C4-2B (cell line): ENCODE data around the gene FCRL2.

Experiments
- H3K27ac ChIP-seq: fragments of 450-650 bp; 2 replicates; pipeline ENCODE4 v1.5.1; 2017
- ZFX ChIP-seq: fragments of 450-650 bp; IDR thresholded peaks from 2 replicates; pipeline ENCODE4 v1.6.1; 2017
- TF ChIP-seq, protein P1 (sequence below): fragments of 450-650 bp; conservative IDR thresholded peaks from 2 replicates; pipeline ENCODE4 v1.5.1; 2017; ENCODE audit warnings: mild to moderate bottlenecking

Gene FCRL2, protein sequence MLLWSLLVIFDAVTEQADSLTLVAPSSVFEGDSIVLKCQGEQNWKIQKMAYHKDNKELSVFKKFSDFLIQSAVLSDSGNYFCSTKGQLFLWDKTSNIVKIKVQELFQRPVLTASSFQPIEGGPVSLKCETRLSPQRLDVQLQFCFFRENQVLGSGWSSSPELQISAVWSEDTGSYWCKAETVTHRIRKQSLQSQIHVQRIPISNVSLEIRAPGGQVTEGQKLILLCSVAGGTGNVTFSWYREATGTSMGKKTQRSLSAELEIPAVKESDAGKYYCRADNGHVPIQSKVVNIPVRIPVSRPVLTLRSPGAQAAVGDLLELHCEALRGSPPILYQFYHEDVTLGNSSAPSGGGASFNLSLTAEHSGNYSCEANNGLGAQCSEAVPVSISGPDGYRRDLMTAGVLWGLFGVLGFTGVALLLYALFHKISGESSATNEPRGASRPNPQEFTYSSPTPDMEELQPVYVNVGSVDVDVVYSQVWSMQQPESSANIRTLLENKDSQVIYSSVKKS

DNA sequence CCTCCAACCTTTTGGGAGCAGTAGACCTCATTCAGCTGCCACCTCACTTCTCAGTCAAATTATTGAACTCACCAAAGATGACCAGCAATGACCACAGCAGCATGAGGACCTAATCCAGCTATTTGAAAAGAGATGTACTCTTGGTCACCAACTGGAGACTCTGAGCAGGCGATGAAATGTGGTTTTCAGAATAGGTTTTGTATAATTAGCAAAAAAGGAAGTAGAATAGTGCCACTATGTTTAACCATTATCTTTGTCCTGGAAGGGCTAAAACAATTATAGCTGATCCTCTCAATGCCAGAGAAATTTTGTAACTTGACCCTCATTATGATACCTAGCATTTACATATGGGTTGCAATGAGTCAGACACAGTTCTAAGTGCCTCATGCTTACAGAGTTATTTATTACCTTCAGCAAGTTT, at the start of gene FCRL2:
Gene FCRL2 (minus strand): TSS at position 162 of the 421 bp plus-strand sequence. CDS start 59 bp downstream, at position 103.
- no peak within 1 kb of the TSS for H3K27ac ChIP-seq
- no peak for TF ChIP-seq ZFX
- TF ChIP-seq, protein P1, sequence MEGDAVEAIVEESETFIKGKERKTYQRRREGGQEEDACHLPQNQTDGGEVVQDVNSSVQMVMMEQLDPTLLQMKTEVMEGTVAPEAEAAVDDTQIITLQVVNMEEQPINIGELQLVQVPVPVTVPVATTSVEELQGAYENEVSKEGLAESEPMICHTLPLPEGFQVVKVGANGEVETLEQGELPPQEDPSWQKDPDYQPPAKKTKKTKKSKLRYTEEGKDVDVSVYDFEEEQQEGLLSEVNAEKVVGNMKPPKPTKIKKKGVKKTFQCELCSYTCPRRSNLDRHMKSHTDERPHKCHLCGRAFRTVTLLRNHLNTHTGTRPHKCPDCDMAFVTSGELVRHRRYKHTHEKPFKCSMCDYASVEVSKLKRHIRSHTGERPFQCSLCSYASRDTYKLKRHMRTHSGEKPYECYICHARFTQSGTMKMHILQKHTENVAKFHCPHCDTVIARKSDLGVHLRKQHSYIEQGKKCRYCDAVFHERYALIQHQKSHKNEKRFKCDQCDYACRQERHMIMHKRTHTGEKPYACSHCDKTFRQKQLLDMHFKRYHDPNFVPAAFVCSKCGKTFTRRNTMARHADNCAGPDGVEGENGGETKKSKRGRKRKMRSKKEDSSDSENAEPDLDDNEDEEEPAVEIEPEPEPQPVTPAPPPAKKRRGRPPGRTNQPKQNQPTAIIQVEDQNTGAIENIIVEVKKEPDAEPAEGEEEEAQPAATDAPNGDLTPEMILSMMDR: no peak

DNA sequence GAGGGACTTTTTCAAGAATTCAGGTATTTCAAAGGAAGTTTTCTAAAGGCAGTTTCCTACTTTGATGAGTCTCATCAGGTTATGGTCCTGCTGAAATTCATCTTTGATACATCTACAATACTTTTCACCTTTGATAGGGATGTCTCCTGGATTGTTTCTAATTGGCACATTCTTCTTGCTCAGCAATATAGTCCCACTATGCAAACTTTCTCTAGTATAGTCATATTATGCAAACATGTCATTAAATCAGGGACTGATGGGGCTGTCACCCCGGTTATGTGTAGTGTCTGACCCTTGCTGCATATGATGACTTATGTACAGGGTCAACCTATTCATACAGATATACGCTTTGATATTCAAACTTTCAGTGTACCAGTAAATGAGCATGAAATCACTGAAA, 43.4 kb upstream of the FCRL2 start:
- no peak overlapping the region for H3K27ac ChIP-seq
- TF ChIP-seq, protein P1: no peak
- TF ChIP-seq ZFX: no peak

DNA sequence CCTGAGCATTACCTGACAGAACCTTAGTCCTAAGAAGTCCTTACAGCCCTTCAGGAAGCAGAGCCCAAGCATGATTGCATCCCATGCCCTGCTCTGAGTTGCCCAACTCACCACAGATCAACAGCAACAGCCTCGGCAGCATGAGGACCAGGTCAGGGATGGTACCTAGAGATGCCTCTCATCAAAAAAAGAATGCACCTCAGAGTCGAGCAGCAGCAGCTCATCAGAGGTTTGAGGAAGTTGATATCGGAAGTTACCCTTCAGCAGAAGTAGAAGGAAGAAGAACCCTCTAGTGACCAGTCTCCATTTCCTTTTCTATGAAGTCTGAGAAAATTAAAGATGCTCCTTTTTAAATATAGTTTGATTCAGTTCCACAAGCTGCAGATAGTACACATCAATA, 43.0 kb upstream of the FCRL2 start, which contains the start of gene FCRL1:
Gene FCRL1 (minus strand): TSS at position 225 of the 400 bp plus-strand sequence. CDS start 83 bp downstream, at position 142.
- TF ChIP-seq, protein P1: no peak
- no peak for TF ChIP-seq ZFX
- no peak within 1 kb of the TSS for H3K27ac ChIP-seq

DNA sequence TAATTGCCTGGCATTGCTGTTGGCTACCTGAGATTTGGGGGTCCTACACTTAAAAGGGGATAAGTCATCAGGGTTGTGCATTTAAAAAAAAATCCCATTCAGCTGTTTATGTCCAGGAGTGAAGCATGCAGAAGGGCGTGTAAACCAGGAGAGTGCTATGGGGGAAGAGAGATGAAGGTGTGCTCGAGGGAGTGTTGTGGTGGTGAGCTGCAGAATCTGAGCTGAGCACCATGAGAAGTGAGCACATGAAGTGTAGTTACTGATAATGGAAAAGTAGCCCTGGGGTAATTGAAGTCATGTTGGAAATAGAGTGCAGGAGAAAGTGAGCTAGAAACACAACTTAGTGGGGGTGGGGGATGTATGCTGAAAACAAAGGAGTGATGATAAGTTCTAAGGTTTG, 42.3 kb upstream of the FCRL2 start:
- TF ChIP-seq ZFX: no peak
- TF ChIP-seq, protein P1: no peak
- no peak overlapping the region for H3K27ac ChIP-seq

DNA sequence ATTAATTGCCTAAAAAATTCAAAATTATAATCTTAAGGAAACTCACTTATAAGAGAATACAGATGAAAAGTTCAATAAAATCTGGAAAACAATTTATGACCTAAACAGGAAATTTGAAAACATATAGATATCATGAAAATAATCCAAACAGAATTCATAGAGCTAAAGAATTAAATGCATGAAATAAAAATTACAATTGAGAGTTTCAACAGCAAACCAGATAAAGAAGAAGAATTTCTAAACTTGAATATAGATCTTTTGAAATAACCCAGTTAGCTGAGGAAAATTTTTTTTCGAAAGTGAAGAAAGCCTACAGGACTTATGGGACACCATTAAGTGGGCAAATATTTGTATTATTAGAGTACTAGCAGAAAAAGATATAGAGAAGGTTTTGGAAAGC, 36.3 kb upstream of the FCRL2 start:
- H3K27ac ChIP-seq: no peak overlapping the region
- TF ChIP-seq, protein P1: no peak
- no peak for TF ChIP-seq ZFX

DNA sequence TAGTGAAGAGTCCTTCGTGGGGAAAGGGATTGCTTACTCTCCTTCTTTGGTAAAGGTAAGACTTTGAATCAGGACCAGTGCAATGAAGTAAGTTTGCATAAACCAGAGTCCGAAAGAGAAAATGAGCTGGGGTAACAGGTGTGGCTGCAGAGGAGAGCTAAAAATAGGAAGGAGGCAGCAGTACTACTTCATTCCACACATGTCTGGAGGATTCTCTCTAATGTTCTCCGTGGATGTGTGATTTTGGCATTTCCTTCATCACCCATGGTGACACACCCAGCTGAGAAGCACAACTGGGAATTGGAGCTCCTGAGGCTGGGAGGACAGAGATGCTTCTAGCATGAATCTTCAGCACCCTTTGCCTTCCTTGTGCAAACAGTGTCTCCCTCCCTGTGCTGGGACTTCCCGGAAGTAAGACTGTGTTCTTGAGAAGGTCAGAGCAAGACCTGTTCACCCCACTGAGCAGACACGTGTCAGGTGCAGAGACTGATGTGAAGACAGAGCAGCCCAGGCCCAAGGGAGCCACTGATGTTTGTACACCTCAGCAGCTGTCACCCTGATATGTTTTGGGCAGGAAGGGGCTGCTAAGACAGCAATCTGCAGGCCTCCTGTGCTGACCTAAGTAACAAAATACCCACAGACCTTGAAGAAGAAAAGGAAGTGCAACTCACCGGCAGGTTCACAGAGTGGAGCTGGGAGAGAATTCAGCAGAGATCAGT, 29.7 kb upstream of the FCRL2 start:
- H3K27ac ChIP-seq: no peak overlapping the region
- TF ChIP-seq, protein P1: no peak
- TF ChIP-seq ZFX: no peak

DNA sequence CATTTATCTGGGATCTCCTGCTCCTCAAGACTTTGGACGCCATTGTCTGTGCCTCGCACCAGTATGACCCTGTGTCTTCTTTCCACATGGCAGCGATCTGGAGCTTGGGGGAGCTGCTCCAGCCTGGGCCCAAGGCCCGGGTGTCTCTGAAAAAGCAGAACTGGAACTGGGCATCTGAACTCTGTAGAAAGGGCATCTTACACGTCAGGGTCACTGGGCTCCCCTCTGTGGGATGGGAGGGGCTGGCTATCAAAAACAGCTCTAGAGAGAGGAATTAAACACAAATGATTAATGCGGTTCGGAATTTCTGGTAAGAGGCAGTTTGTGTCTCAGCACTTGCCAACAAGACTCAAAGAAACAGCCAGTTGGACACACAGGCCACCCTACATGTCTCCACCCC, 26.9 kb upstream of the FCRL2 start:
- no peak for TF ChIP-seq ZFX
- TF ChIP-seq, protein P1: no peak
- no peak overlapping the region for H3K27ac ChIP-seq
